OCI-LY7 (cell line): ENCODE measurements around the gene NNAT. TPM values are rescaled to one million over a fixed set of nuclear protein-coding genes. Genes with fewer than 3 reads are reported as not detected.

Experiments used
- total RNA-seq, 2 experiments: library from RNA; depleted of rRNA in 1 of 2; stranded (reverse); fragments of >200 nt in 1 of 2; shearing (Covaris generic) in 1 of 2; gene quantifications; 2 replicates each; pipeline ENCODE4 v1.2.3, GENCODE V29; 2014 to 2022

NNAT gene
- total RNA-seq, 2 experiments from 2014 or later, result not detected

Other genes starting within 250 kb of the NNAT start
- gene MANBAL, start 231.6 kb upstream of the NNAT start, total RNA-seq (2014; rRNA removed; shearing (Covaris generic)), result 2.7 and 5.7 TPM in 2 replicates
- gene MANBAL, start 231.6 kb upstream of the NNAT start, total RNA-seq (2022), result 12.7 and 13.0 TPM in 2 replicates
- gene SRC, start 175.1 kb upstream of the NNAT start, total RNA-seq (2014; rRNA removed; shearing (Covaris generic)), result 0.18 and 3.7 TPM in 2 replicates
- 0.72 and 0.89 TPM in 2 replicates for gene SRC, start 175.1 kb upstream of the NNAT start, total RNA-seq (2022)
- 25.1 and 32.3 TPM in 2 replicates for gene BLCAP, start 6.6 kb downstream of the NNAT start, total RNA-seq (2014; rRNA removed; shearing (Covaris generic))
- 55.1 and 57.7 TPM in 2 replicates for gene BLCAP, start 6.6 kb downstream of the NNAT start, total RNA-seq (2022)
- 38.0 and 40.6 TPM in 2 replicates for gene CTNNBL1, start 172.8 kb downstream of the NNAT start, total RNA-seq (2014; rRNA removed; shearing (Covaris generic))
- gene CTNNBL1, start 172.8 kb downstream of the NNAT start, total RNA-seq (2022), result 88.0 and 90.0 TPM in 2 replicates